ENCODE results near the gene JMY. TPM values are rescaled to one million over a fixed set of nuclear protein-coding genes. Genes with fewer than 3 reads are reported as not detected.

The JMY gene
- total RNA-seq, 1 experiment from 2014 or later: 12.5 TPM

GRCh38 chr5:79269733-79270166, 33.8 kb downstream of the JMY start:
- TF ChIP-seq, protein P1, sequence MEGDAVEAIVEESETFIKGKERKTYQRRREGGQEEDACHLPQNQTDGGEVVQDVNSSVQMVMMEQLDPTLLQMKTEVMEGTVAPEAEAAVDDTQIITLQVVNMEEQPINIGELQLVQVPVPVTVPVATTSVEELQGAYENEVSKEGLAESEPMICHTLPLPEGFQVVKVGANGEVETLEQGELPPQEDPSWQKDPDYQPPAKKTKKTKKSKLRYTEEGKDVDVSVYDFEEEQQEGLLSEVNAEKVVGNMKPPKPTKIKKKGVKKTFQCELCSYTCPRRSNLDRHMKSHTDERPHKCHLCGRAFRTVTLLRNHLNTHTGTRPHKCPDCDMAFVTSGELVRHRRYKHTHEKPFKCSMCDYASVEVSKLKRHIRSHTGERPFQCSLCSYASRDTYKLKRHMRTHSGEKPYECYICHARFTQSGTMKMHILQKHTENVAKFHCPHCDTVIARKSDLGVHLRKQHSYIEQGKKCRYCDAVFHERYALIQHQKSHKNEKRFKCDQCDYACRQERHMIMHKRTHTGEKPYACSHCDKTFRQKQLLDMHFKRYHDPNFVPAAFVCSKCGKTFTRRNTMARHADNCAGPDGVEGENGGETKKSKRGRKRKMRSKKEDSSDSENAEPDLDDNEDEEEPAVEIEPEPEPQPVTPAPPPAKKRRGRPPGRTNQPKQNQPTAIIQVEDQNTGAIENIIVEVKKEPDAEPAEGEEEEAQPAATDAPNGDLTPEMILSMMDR (IDR thresholded peaks at IDR 0.05; ENCODE audit: unreplicated experiment): no peak
- H3K4me3 Mint-ChIP-seq (ENCODE audit: low read depth, unreplicated experiment): no peak overlapping the region
- H3K36me3 Mint-ChIP-seq (ENCODE audit: insufficient read depth, unreplicated experiment): no peaks in the 10 kb centered on the region
- no peak overlapping the region for H3K27ac Mint-ChIP-seq (ENCODE audit: unreplicated experiment)
- CTCF ChIA-PET: no interaction called here
- H3K27me3 Mint-ChIP-seq (ENCODE audit: unreplicated experiment): no peaks in the 10 kb centered on the region
- H3K4me1 Mint-ChIP-seq (ENCODE audit: low read depth, unreplicated experiment): no peaks in the 10 kb centered on the region
- no peaks in the 10 kb centered on the region for H3K9me3 Mint-ChIP-seq (ENCODE audit: low read depth, unreplicated experiment)
- intact Hi-C loops (cut with micrococcal nuclease; ENCODE audit: unreplicated experiment): no loop called here
- no TSS peak for BruUV-seq (replicated peaks)
- no peak for DNase-seq

DNA sequence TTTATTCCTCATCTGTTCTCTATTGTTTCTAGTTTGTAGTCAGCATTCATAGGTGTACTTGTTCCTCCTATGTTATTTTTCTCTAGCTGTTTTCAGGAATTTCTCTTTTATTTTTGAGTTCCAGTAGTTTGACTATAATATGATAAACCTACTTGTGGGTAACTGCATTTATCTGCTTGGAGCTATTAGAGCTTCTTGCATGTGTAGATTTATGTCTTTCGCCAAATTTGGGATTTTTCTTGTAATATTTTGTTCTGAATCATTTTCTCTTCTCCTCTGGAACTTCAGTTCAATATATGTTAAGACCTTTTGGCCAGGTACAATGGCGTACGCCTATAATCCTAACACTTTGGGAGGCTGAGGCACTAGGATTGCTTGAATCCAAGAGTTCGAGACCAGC, 37.4 kb downstream of the JMY start:
- Mint-ChIP-seq H3K9me3 (ENCODE audit: low read depth, unreplicated experiment) (no peaks in the 10 kb centered on the region), H3K27ac (ENCODE audit: unreplicated experiment) (no peak overlapping the region), H3K36me3 (ENCODE audit: insufficient read depth, unreplicated experiment) (no peaks in the 10 kb centered on the region), H3K27me3 (ENCODE audit: unreplicated experiment) (no peaks in the 10 kb centered on the region), H3K4me3 (ENCODE audit: low read depth, unreplicated experiment) (no peak overlapping the region), H3K4me1 (ENCODE audit: low read depth, unreplicated experiment) (no peaks in the 10 kb centered on the region)
- BruUV-seq (replicated peaks): no TSS peak
- intact Hi-C loops (cut with micrococcal nuclease; ENCODE audit: unreplicated experiment): no loop called here
- no peak for DNase-seq
- TF ChIP-seq, protein P1 (IDR thresholded peaks at IDR 0.05; ENCODE audit: unreplicated experiment): no peak
- CTCF ChIA-PET: interaction anchor here (0.5 kb wide), 1 partner anchor 17 kb away, joined by 4 read pairs; no protein-coding TSS in a partner anchor

GRCh38 chr5:79284846-79285245, 48.9 kb downstream of the JMY start:
- no peaks in the 10 kb centered on the region for H3K27me3 Mint-ChIP-seq (ENCODE audit: unreplicated experiment)
- no peak overlapping the region for H3K4me3 Mint-ChIP-seq (ENCODE audit: low read depth, unreplicated experiment)
- no peak overlapping the region for H3K27ac Mint-ChIP-seq (ENCODE audit: unreplicated experiment)
- no peaks in the 10 kb centered on the region for H3K4me1 Mint-ChIP-seq (ENCODE audit: low read depth, unreplicated experiment)
- intact Hi-C loops (cut with micrococcal nuclease; ENCODE audit: unreplicated experiment): no loop called here
- H3K9me3 Mint-ChIP-seq (ENCODE audit: low read depth, unreplicated experiment): no peaks in the 10 kb centered on the region
- DNase-seq: no peak
- CTCF ChIA-PET: no interaction called here
- TF ChIP-seq, protein P1 (IDR thresholded peaks at IDR 0.05; ENCODE audit: unreplicated experiment): no peak
- no TSS peak for BruUV-seq (replicated peaks)
- H3K36me3 Mint-ChIP-seq (ENCODE audit: insufficient read depth, unreplicated experiment): peaks cover 7% of the 10 kb centered on the region

DNA sequence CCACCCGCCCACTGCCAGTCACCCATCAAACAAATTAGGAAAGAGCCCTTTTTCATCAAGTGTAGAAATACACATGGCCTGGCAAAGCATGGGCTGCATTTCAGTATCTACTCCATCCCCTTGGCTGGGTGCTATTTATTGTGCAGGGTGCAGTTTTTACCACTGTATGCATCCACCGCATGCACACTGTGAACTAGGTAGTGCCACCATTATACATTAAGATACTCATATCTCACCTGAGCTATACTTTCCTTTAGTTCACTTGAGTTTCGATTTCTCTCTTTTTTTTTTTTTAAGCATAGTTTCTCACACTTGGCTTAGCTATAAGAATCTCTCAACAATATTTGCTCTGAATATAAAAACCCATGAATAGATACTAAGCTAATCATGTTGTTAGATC, 49.4 kb downstream of the JMY start:
- TF ChIP-seq, protein P1 (IDR thresholded peaks at IDR 0.05; ENCODE audit: unreplicated experiment): no peak
- Mint-ChIP-seq H3K4me1 (ENCODE audit: low read depth, unreplicated experiment) (no peaks in the 10 kb centered on the region), H3K27ac (ENCODE audit: unreplicated experiment) (no peak overlapping the region), H3K9me3 (ENCODE audit: low read depth, unreplicated experiment) (no peaks in the 10 kb centered on the region), H3K4me3 (ENCODE audit: low read depth, unreplicated experiment) (no peak overlapping the region), H3K27me3 (ENCODE audit: unreplicated experiment) (no peaks in the 10 kb centered on the region), H3K36me3 (ENCODE audit: insufficient read depth, unreplicated experiment) (peaks cover 7% of the 10 kb centered on the region)
- no peak for DNase-seq
- no TSS peak for BruUV-seq (replicated peaks)
- CTCF ChIA-PET: no interaction called here
- intact Hi-C loops (cut with micrococcal nuclease; ENCODE audit: unreplicated experiment): no loop called here

All from Calu3 (cell line).